Prostate gland (tissue), 2 donors: ENCODE results near the gene ETV3L. TPM values are rescaled to one million over a fixed set of nuclear protein-coding genes. Genes with fewer than 3 reads are reported as not detected.

Experiments used
- DNase-seq: peaks from one replicate; pipeline ENCODE4 v3.0.0-alpha.2; 2019; ENCODE audit warnings: low spot score
- H3K27ac ChIP-seq, 2 donors: fragments of 200-600 bp; sonication (generic); 2 replicates each; pipeline ENCODE4 v1.5.1; 2017 to 2019
- H3K27me3 ChIP-seq: fragments of 200-600 bp; sonication (generic); replicated peaks from 2 replicates; pipeline ENCODE4 v1.5.1; 2019; ENCODE audit not compliant: insufficient read depth
- H3K36me3 ChIP-seq, 2 donors: fragments of 200-600 bp; sonication (generic); 1 replicate in 1 of 2; 2 replicates in 1 of 2; pipeline versions ENCODE4 v1.5.1 to v1.8.1; 2017 to 2019
- H3K4me1 ChIP-seq: fragments of 200-600 bp; sonication (generic); replicated peaks from 2 replicates; pipeline ENCODE4 v1.5.1; 2019
- H3K4me3 ChIP-seq, 2 donors: fragments of 200-600 bp; sonication (generic); 2 replicates each; pipeline ENCODE4 v1.5.1; 2017 to 2019
- H3K9me3 ChIP-seq: fragments of 200-600 bp; sonication (generic); 2 replicates; pipeline ENCODE4 v1.5.1; 2017
- POLR2A ChIP-seq: fragments of 450-650 bp; IDR thresholded peaks from one replicate; pipeline ENCODE4 v1.6.1; 2016; ENCODE audit warnings: antibody characterized with exemption, mild to moderate bottlenecking
- POLR2AphosphoS5 ChIP-seq: sonication (generic); formaldehyde crosslinking; IDR thresholded peaks from one replicate; pipeline ENCODE4 v1.6.1; 2017; ENCODE audit warnings: antibody characterized with exemption
- WGBS: methylation state at CpG from one replicate; pipeline ENCODE4 v1.1.5; 2018; 5-methylcytosine and 5-hydroxymethylcytosine counted together
- intact Hi-C: fragments of 100-400 bp; cut with DNase I; formaldehyde crosslinking; loops from one replicate; pipeline ENCODE4 v1.14.2; 2022
- total RNA-seq, 2 donors: library from RNA; depleted of rRNA; stranded (reverse); fragments of >200 nt; gene quantifications; one replicate each; pipeline ENCODE4 v1.1.0, GENCODE V29; 2016
- TF ChIP-seq, protein P1 (sequence below), 4 experiments: fragments of 200-600 bp in 2 of 4; fragments of 450-650 bp in 2 of 4; sonication (generic) in 2 of 4; IDR thresholded peaks; 1 replicate in 3 of 4; 2 replicates in 1 of 4; pipeline ENCODE4 v1.5.1; 2016 to 2019; ENCODE audit warnings: antibody characterized with exemption in 4 of 4, mild to moderate bottlenecking in 2 of 4, moderate library complexity in 2 of 4

The ETV3L gene
- total RNA-seq, 2 donors from 2014 or later = not detected

- H3K9me3 ChIP-seq = no peaks in the 10 kb centered on the region
- peak overlapping the region; percentile 93 to 96 for H3K4me3 ChIP-seq
- H3K27me3 ChIP-seq = no peaks in the 10 kb centered on the region
- intact Hi-C loops = loop anchor here (2.0 kb wide), 1 partner anchor 94 kb away; the partner anchor contains the start of gene ARHGEF11
- H3K27ac ChIP-seq = peak overlapping the region; percentile 96 to 97
- TF ChIP-seq POLR2A = no peak
- H3K36me3 ChIP-seq = peaks cover 0 to 7% of the 10 kb centered on the region in 2 donors
- 19% methylated on average over 9 of the region's 9 CpGs for WGBS
- no peak for DNase-seq
- peaks cover 6% of the 10 kb centered on the region for H3K4me1 ChIP-seq
Measured at GRCh38 chr1:157139052-157139715, 39.6 kb upstream of the ETV3L start.

- Histone ChIP-seq H3K4me1 (peaks cover 6% of the 10 kb centered on the region), H3K27ac (peak within 1 kb of the TSS; percentile 96 to 97), H3K4me3 (peak within 1 kb of the TSS; percentile 93 to 96), H3K36me3 (peaks cover 0 to 11% of the 10 kb centered on the region in 2 donors), H3K9me3 (no peaks in the 10 kb centered on the region), H3K27me3 (no peaks in the 10 kb centered on the region)
- peak; percentile 92 for DNase-seq
- TF ChIP-seq, protein P1, sequence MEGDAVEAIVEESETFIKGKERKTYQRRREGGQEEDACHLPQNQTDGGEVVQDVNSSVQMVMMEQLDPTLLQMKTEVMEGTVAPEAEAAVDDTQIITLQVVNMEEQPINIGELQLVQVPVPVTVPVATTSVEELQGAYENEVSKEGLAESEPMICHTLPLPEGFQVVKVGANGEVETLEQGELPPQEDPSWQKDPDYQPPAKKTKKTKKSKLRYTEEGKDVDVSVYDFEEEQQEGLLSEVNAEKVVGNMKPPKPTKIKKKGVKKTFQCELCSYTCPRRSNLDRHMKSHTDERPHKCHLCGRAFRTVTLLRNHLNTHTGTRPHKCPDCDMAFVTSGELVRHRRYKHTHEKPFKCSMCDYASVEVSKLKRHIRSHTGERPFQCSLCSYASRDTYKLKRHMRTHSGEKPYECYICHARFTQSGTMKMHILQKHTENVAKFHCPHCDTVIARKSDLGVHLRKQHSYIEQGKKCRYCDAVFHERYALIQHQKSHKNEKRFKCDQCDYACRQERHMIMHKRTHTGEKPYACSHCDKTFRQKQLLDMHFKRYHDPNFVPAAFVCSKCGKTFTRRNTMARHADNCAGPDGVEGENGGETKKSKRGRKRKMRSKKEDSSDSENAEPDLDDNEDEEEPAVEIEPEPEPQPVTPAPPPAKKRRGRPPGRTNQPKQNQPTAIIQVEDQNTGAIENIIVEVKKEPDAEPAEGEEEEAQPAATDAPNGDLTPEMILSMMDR (IDR thresholded peaks at IDR 0.05) = peak in 2 of 4 experiments; percentile 14 to 17
- TF ChIP-seq POLR2A (peak; percentile 95), POLR2AphosphoS5 (peak; percentile 93)
- WGBS = under 1% methylated on average over 82 of the region's 85 CpGs
- intact Hi-C loops = loop anchor here (2.0 kb wide), 1 partner anchor 94 kb away; the partner anchor contains the start of gene ARHGEF11
Measured at GRCh38 chr1:157138220-157139051, 38.8 kb upstream of the ETV3L start, which contains the start of gene ETV3. Gene ETV3 (minus strand): TSS chr1:157138395. CDS start chr1:157136352, 2,043 bp downstream.

- Histone ChIP-seq H3K9me3 (no peaks in the 10 kb centered on the region), H3K36me3 (peaks cover 0 to 14% of the 10 kb centered on the region in 2 donors), H3K27me3 (no peaks in the 10 kb centered on the region), H3K4me1 (peaks cover 6% of the 10 kb centered on the region), H3K4me3 (peak overlapping the region; percentile 93 to 96), H3K27ac (peak overlapping the region; percentile 96 to 97)
- 0% methylated on average over 33 of the region's 36 CpGs for WGBS
- intact Hi-C loops = loop anchor here (2.0 kb wide), 1 partner anchor 93 kb away; the partner anchor contains the start of gene ARHGEF11
- peak; percentile 24 for DNase-seq
- TF ChIP-seq POLR2AphosphoS5 = no peak
- TF ChIP-seq, protein P1 (IDR thresholded peaks at IDR 0.05) = peak in 1 of 4 experiments; percentile 13
Measured at GRCh38 chr1:157137408-157138219, 38.0 kb upstream of the ETV3L start.

DNA sequence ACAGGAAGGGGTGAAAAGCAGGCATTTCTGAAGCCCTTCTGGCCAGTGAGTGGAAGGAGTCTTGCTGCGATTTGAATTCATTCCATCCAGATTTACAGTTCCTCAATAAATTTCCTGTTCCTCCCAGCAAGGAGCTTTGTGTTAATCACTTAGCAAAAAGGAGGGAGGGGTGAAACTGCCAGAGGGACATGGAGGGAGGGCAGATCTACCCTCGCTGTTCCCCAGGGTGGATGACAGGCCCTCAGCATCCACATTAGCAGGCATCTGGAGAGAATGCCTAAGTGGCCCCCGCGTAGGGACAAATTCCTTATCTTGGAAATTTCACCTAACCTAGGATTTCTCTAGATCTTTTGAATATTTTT, 37.4 kb upstream of the ETV3L start:
- Histone ChIP-seq H3K27ac (peak overlapping the region; percentile 96 to 97), H3K36me3 (peaks cover 0 to 14% of the 10 kb centered on the region in 2 donors), H3K27me3 (no peaks in the 10 kb centered on the region), H3K9me3 (no peaks in the 10 kb centered on the region), H3K4me1 (peaks cover 6% of the 10 kb centered on the region), H3K4me3 (peak overlapping the region; percentile 93 to 96)
- intact Hi-C loops = no loop called here
- no peak for DNase-seq
- TF ChIP-seq, protein P1 (IDR thresholded peaks at IDR 0.05) = no peak
- TF ChIP-seq POLR2A = no peak
- no peak for TF ChIP-seq POLR2AphosphoS5
- WGBS = 2% methylated on average over 4 of the region's 4 CpGs
